SU-DHL-6 (cell line): ENCODE data around the gene FAM131B.

Source experiments
- H2AFZ ChIP-seq: fragments of 200-600 bp; sonication (generic); 2 replicates; pipeline ENCODE4 v1.6.1; 2014; ENCODE audit warnings: low read depth, mild to moderate bottlenecking, moderate library complexity, mixed read lengths, antibody characterized with exemption, low read length; ENCODE audit not compliant: severe bottlenecking
- H3F3A ChIP-seq: fragments of 200-600 bp; shearing (Covaris generic); 2 replicates; pipeline ENCODE4 v1.6.0; 2016; ENCODE audit warnings: antibody characterized with exemption, mild to moderate bottlenecking; ENCODE audit not compliant: insufficient read depth
- H3K27ac ChIP-seq: fragments of 200-600 bp; sonication (generic); 2 replicates; pipeline ENCODE4 v1.5.1; 2016; ENCODE audit warnings: low read depth, mild to moderate bottlenecking, low read length, moderate library complexity, mixed read lengths
- H3K27me3 ChIP-seq: fragments of 200-600 bp; sonication (generic), shearing (Covaris generic); 2 replicates; pipeline ENCODE4 v1.6.0; 2014; ENCODE audit warnings: mild to moderate bottlenecking, low read length
- H3K36me3 ChIP-seq: fragments of 200-600 bp; sonication (generic); 2 replicates; pipeline ENCODE4 v1.6.1; 2014; ENCODE audit warnings: mild to moderate bottlenecking, low read length, mixed read lengths
- H3K4me2 ChIP-seq: fragments of 300-600, 200-600 bp; shearing (Covaris generic), sonication (generic); 2 replicates; pipeline ENCODE4 v1.6.0; 2014; ENCODE audit warnings: low read length, low read depth, mild to moderate bottlenecking; ENCODE audit not compliant: poor library complexity, severe bottlenecking
- H3K4me3 ChIP-seq: fragments of 200-600 bp; sonication (generic); 2 replicates; pipeline ENCODE4 v1.5.1; 2014; ENCODE audit warnings: antibody characterized with exemption, low read length, mild to moderate bottlenecking, mixed read lengths; ENCODE audit not compliant: insufficient read depth, poor library complexity, severe bottlenecking
- H3K79me2 ChIP-seq: fragments of 200-600 bp; sonication (generic); 2 replicates; pipeline ENCODE4 v1.6.1; 2014; ENCODE audit warnings: mild to moderate bottlenecking, low read length, moderate library complexity; ENCODE audit not compliant: insufficient read depth
- H3K9ac ChIP-seq: fragments of 200-600 bp; sonication (generic); 2 replicates; pipeline ENCODE4 v1.7.0; 2014; ENCODE audit warnings: mild to moderate bottlenecking, low read length
- H3K9me2 ChIP-seq: fragments of 200-600 bp; sonication (generic); replicated peaks from 2 replicates; pipeline ENCODE4 v1.6.1; 2014; ENCODE audit warnings: low read length; ENCODE audit not compliant: insufficient read depth
- H3K9me3 ChIP-seq: fragments of 200-600 bp; sonication (generic); 2 replicates; pipeline ENCODE4 v1.6.1; 2014; ENCODE audit warnings: low read length, mixed read lengths; ENCODE audit not compliant: insufficient read depth
- H4K20me1 ChIP-seq: fragments of 200-600 bp; sonication (generic); 2 replicates; pipeline ENCODE4 v1.6.1; 2014; ENCODE audit warnings: low read depth, mild to moderate bottlenecking, antibody characterized with exemption, low read length, moderate library complexity, mixed read lengths
- EZH2phosphoT487 ChIP-seq: fragments of 200-600 bp; sonication (generic), shearing (Covaris generic); conservative IDR thresholded peaks from 2 replicates; pipeline ENCODE4 v1.6.1; 2018; ENCODE audit warnings: mild to moderate bottlenecking, antibody characterized with exemption, low read length, moderate library complexity, mixed read lengths
- TF ChIP-seq, protein P1 (sequence below): fragments of 200-600 bp; sonication (generic); IDR thresholded peaks from one replicate; pipeline ENCODE4 v1.5.1; 2017; ENCODE audit warnings: antibody characterized with exemption, mild to moderate bottlenecking, low read length, moderate library complexity; ENCODE audit not compliant: insufficient read depth, poor library complexity, severe bottlenecking

The FAM131B gene

DNA sequence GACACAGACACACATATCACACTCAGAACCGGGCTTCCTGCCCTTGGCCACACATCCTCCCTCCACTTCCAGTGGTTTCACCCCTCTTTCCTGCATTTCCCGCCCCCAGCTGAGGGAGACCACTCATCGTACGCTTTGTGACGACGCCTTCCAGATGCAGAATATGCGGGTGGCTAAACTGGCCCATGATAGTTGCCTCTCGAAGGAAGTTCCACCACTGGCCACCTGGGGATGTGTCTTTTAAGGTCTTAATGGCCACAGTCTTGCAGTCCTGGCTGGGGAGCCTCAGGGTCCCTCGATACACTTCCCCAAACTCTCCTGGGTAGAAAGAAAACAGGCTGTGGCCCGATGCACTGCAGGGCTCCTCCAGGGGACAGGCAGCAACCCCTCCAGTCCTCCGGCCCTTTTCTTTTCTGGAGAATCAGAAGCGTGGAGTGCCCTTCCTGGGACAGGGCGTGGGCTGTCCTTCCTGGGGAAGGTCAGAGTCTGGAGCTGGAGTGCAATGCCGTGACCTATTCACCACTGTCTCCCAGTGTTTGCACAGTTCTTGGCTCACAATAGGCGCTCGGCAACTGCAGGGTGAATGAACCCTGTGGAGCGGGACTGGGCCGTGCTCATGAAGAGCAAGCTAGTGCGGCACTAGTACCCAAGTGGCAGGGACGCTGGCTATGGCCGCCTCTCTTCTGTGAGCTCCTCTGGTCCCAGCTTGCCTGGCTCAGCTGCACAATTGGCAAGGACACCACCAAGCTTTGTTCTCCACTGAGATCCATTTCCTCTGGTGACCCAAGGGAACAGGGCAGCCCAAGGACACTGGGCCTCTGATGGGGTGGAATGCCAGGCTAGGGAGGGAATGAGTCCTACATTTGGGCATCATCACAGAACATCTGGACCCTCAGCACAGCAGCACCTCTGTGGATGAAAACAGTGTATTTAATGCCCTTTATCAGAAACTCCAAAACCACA, 33.0 kb upstream of the FAM131B start:
- Histone ChIP-seq H3K27ac (no peak overlapping the region), H3K79me2 (no peaks in the 10 kb centered on the region), H3K36me3 (no peaks in the 10 kb centered on the region), H4K20me1 (no peaks in the 10 kb centered on the region), H3K9me2 (no peaks in the 10 kb centered on the region), H3K4me2 (no peak overlapping the region), H3K4me3 (no peak overlapping the region), H3F3A (no peaks in the 10 kb centered on the region), H3K9me3 (no peaks in the 10 kb centered on the region), H3K27me3 (no peaks in the 10 kb centered on the region), H3K9ac (no peak overlapping the region), H2AFZ (no peak overlapping the region)
- TF ChIP-seq, protein P1, sequence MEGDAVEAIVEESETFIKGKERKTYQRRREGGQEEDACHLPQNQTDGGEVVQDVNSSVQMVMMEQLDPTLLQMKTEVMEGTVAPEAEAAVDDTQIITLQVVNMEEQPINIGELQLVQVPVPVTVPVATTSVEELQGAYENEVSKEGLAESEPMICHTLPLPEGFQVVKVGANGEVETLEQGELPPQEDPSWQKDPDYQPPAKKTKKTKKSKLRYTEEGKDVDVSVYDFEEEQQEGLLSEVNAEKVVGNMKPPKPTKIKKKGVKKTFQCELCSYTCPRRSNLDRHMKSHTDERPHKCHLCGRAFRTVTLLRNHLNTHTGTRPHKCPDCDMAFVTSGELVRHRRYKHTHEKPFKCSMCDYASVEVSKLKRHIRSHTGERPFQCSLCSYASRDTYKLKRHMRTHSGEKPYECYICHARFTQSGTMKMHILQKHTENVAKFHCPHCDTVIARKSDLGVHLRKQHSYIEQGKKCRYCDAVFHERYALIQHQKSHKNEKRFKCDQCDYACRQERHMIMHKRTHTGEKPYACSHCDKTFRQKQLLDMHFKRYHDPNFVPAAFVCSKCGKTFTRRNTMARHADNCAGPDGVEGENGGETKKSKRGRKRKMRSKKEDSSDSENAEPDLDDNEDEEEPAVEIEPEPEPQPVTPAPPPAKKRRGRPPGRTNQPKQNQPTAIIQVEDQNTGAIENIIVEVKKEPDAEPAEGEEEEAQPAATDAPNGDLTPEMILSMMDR, result no peak
- TF ChIP-seq EZH2phosphoT487, result no peak

DNA sequence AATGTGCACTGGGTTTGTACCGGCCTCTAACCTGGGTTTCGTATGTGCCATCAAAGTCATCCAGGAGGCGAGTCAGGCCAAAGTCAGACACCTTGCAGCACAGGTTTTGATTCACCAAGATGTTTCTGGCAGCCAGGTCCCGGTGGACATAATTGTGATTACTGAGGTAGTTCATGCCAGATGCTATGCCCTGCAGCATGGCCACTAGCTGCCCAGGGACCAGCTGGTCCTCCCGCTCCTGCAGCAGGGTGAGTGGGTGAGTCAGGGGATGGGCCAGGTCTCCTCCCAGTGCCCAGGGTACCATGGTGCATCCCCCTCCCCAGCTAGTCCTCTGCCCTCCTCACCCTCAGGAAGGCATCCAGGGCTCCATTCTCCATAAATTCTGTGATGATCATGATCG, 32.3 kb upstream of the FAM131B start:
- TF ChIP-seq EZH2phosphoT487, result no peak
- TF ChIP-seq, protein P1, result no peak
- H2AFZ ChIP-seq, result no peak overlapping the region
- no peak overlapping the region for H3K9ac ChIP-seq
- no peak overlapping the region for H3K4me2 ChIP-seq
- no peaks in the 10 kb centered on the region for H3K79me2 ChIP-seq
- no peaks in the 10 kb centered on the region for H4K20me1 ChIP-seq
- no peaks in the 10 kb centered on the region for H3K9me3 ChIP-seq
- no peaks in the 10 kb centered on the region for H3F3A ChIP-seq
- H3K36me3 ChIP-seq, result no peaks in the 10 kb centered on the region
- H3K27me3 ChIP-seq, result no peaks in the 10 kb centered on the region
- H3K4me3 ChIP-seq, result no peak overlapping the region
- no peak overlapping the region for H3K27ac ChIP-seq
- no peaks in the 10 kb centered on the region for H3K9me2 ChIP-seq

DNA sequence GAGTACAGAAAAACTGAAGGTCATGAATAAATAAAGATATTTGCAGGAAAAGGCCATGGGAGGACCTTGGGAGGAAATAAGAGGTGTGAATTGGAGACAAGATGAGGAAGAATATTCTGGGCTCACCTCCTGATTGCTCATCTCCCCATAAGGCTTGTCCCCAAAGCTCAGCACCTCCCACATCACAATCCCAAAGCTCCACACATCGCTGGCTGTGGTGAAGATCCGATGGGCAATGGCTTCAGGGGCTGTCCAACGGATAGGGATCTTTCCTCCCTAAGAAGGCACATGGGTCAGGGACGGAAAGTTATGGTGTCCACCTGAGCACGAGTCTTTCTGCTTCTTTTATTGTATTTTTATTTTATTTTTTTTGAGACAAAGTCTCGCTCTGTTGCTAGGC, 31.6 kb upstream of the FAM131B start:
- no peak overlapping the region for H3K4me2 ChIP-seq
- no peaks in the 10 kb centered on the region for H4K20me1 ChIP-seq
- H3K27me3 ChIP-seq, result no peaks in the 10 kb centered on the region
- TF ChIP-seq EZH2phosphoT487, result no peak
- TF ChIP-seq, protein P1, result no peak
- H3K9me2 ChIP-seq, result no peaks in the 10 kb centered on the region
- H3K27ac ChIP-seq, result no peak overlapping the region
- H3K4me3 ChIP-seq, result no peak overlapping the region
- no peaks in the 10 kb centered on the region for H3K79me2 ChIP-seq
- H2AFZ ChIP-seq, result no peak overlapping the region
- no peaks in the 10 kb centered on the region for H3K36me3 ChIP-seq
- no peak overlapping the region for H3K9ac ChIP-seq
- H3F3A ChIP-seq, result no peaks in the 10 kb centered on the region
- H3K9me3 ChIP-seq, result no peaks in the 10 kb centered on the region
